ENCODE measurements around the gene LATS1.
"Not testable (repeated sequence)": the region's sequence is repeated elsewhere in the genome, so short reads cannot be mapped to it uniquely, and the experiment has no call there.

LATS1 gene

DNA sequence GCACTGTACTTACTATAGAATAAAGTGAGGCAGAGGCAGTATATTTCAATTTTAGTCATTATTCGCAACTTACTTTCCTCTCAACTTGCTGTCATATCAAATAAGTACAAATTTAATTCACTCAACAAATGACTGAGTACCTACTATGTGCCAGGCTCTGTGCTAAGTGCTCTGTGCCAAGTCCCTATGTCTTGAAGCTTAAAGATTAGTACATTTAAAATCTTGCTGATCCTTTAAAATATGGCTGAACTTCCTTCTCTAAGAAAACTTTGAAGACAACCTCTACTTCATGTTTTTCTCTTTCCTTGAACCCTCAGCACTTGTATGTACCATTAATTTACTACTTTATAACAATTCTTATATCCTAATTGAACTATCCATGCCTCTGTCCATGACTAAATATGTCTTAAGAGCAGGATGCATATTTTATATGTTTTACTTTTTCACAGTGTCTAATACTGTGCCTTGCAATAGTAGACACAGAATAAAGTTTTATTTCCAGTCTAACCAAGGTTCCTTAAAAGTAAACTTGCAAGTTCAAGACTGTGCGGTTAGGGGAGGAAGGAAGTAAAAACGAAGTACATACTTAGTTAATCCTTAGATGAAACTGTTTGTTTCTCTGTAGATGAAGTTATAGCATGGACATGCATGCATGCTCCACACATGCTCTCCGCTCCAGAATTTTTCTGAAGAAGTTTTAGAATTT, 10.0 kb upstream of the LATS1 start:
- no peak for DNase-seq

DNA sequence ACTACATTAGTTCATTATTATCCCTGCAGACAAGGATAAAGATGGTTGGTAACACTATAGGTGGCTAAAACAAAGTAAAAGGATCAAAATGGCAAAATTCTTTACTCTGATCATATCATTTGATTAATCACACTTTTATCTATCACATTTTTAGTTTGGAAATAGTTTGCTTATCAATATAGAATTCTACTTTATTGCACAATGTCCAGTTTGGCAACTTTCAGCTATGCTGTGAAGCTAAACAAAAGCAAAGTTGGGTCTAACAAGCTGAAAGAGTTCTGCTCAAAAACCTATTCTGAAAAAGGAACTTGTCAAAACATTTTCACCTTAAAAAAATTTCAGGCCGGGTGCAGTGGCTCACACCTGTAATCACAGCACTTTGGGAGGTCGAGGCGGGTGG, 7.9 kb upstream of the LATS1 start:
- DNase-seq = no peak

DNA sequence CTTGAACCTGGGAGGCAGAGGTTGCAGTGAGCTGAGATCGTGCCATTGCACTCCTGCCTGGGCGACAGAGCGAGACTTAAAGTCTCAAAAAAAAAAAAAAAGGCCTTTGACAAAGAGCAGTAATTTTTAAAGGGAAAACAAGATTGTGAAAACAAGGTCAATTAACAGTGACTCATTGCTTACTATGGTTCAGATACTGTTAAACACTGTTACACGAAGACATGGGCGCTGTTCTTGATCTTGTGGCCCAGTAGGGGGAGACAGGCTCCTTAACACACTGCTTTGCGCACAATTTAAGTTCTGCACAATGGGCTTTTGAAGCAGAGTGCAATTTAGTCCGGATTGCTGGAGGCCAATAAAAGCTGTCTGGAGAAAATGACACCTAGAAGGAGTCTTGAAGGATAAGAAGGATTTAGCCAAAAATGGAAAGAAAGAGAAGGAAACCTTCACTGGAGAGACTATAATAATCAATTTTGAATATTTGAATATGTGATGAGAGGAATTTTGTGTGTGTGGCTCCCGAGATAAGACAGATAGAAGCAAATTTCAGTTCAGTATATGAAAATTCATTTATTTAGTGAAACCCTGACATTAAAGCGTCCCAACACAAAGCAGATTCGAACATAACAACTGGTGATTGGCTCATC, 6.0 kb upstream of the LATS1 start:
- DNase-seq = no peak

DNA sequence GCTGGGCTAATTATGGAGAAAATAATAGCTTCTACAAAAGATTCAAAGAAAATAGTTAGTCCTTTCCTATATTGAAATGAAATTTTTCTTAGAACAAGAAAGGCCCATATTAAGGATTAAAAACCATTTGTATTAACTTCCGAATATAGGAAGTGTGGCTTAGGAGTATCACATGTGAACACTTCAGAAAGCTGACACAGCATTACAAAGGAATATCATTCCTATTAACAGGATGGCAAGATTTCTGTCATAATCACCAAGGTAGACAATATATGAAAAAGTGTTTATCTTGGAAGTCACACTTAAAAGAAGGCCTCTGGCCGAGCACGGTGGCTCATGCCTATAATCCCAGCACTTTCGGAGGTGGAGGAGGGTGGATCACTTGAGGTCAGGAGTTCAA, 5.4 kb upstream of the LATS1 start:
- no peak for DNase-seq

DNA sequence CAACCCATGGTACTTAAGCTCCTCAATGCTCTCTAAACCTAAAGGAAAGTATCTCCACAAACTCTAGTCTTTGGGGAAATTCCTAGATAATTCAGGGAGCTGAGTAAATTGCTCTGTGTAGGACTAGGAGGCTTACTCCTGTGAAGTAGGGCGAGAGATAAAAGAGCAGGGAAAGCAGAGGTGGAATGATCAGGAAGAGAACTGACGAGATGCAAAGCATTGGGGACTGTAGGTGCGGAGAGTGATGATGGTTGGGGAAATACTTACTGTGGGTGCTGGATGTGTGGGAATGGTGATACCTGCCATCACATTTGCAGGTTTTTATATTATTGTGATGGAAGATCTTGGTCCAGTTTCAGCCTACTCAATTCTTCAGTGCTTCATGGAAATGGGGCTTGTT, 1.6 kb upstream of the LATS1 start:
- no peak for DNase-seq

DNA sequence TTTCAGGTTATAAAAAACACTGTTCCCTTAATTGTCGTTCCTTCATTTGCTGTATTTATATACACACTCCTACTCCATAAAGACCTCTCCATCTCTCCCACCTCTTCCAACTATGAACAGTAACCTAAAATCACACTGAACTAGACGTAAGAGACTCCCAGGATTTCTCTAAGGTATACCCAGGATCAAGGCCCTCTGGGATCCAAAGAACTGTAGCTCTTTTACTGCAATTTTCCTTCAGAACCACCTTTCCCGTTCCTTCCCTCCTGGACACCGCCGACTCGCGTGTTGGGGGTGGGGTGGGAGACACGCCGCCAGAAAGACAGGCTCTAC, 680 bp downstream of the LATS1 start:
- DNase-seq = no peak

DNA sequence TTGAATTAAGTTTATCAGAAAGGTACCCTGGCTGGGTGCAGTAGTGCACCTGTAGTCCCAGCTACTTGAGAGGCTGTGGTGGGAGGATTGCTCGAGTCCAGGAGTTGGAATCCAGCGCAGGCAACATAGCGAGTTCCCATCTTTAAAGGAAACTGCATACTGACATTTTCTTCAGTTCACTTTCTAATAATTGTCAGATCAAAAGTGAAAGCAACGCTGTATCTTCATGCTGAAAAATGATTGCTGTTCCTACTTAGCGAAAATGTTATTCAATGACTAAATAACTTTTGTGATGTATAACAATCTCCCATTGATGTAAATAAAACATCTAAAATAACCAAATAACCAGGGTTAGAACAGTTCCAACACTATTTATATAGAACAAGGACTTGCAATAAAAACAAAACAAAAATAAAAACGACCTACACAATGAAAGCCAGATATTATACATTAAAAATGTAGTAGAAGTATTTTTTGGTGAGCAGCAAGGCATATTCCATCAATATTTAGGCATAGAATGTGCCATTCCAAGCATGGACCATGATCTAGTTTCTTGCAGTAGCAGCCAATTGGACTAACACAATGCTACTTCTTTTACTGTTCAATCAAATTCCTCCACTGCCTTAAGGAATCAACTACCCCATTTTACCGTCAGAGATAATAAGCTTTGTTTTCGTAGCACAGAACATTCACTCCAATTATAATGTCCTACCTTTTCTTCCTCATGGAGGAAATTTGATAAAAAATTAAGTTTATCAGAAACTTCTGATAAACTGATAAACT, 1.5 kb downstream of the LATS1 start:
- DNase-seq = no peak

DNA sequence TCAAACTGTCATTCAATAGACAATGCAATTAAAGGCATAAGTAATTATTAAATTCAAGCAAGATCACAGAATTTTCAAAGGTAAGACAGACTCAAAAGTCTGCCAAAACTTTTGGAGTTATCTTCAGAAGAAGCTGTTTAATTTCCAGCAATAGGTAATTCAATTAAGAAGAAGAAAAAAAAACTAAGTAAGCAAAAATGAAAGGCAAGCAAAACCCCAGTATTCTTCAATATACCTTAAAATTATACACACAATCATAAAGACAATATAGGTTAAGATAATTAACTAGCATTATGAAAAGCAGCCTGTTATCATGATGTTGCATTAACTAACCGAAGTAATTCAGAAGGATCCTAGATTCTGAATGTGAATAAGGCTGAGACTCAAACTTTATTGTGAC, 3.5 kb downstream of the LATS1 start:
- no peak for DNase-seq

DNA sequence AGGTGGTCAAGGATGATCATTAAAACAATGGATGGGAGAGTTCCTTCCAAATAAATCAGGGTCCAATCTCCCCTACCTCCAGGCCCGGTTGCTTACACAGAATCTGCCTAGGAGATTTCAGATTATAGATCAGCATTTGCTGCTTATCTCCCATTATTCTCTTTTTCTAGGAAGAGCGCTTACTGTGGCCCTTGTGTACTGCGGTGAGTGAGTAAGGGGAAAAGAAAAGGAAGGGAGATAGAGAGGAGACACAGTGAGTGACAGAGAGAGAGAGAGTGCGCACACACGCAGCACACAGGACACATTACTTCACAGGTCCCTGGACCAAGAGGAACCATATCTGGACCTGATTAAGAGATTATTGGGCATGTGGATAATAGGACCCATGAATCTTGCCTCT, 6.2 kb downstream of the LATS1 start:
- no peak for DNase-seq

DNA sequence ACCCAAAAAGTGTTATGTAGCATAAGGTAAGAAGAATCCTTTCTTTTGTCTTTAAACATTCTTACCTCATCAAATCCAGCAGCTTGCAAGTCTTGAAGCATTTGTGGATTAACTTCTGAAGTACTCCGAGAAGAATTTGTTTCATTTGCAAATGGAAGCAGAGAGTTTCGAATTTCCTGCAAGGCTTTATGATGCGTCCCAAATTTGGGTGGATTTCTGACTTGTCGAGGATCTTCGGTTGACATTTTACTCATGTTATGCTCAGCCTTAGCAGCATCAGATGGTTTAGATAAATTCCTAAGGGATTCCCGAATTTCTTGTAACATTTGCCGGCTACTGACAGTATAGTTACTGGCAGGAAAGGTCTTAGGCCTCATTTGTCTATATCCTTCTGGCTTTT, 16.2 kb downstream of the LATS1 start:
- DNase-seq = no peak

DNA sequence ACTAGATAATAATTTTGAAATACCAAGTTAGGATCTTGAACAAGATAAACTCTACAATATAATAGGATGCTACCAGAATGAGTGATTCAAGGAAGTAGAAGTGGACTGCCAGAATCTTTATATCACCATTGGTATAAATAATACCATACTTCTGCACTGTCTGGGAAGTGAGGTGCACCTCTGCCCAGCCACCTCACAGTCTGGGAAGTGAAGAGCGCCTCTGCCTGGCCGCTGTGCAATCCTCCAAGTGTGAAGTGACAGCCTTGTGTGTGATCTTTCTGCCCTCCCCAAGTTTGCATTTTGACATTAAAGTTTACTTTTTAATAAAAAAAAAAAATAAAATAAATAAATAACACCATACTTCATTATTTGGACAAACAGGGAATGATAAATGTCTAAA, 18.8 kb downstream of the LATS1 start:
- no peak for DNase-seq

DNA sequence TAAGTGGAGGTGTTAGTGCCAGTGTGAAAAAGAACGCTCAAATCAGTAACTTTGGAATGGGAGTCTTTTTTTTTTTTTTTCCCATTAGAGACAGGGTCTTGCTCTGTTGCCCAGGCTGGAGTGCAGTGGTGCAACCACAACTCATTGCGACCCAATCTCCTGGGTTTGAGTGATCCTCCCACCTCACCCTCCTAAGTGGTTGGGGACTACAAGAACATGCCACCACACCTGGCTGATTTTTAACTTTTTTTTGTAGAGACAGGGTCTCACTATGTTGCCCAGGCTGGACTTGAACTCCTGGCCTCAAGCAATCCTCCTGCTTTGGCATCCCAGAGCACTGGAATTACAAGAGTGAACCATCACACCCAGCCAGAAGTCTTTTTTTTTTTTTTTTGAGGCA, 19.7 kb downstream of the LATS1 start:
- no peak for DNase-seq

DNA sequence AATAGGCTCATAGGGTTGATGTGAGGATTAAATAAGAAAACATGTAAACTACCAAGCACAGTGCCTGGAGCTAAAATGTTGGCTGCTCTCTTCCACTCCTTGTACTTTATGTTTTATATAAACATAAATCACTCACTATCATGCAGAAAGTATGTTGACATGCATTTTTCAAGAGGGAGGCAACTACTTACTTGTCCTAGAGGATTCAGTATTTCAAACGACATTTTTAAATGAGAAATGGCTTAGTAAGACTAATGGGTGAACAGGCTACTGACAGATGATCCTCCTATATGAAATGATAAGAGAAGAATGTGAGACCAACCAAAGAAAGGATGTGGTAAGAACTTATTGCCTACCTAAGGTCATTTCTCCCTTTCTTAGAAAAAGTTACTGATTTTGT, 21.0 kb downstream of the LATS1 start:
- DNase-seq = no peak

DNA sequence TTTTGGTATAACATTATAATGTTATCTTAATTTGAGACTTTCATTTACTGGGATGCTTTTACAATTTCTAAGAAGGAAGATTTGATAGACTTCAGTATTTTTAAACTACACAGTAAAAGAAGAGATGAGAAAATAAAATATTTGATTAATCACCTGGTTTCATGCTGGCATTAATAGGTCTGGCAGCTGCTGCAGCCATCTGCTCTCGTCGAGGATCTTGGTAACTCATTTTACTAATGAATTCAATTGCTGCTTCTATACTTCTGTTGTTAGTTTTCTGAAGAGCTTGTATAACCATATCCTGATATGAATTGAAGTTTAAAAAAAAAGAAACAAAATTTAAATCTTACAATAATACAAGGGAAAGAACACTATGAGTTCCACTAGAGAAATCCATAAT, 23.0 kb downstream of the LATS1 start:
- no peak for DNase-seq

DNA sequence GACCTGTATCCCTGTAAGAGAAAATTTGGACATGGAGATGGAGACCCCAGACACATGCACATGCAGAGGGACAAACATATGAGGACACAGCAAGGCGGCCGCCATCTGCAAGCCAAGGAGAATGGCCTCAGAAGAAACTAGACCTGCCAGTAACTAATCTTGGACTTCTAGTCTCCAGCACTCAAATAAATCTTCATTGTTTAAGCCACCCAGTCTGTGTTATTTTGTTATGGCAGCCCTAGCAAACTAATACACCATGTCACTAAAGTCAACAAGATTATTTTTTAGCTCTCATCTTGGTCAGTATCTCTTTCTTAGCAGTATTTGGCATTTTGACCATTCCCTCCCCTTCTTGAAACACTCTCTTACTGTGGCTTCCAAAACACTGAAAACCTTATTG, 26.7 kb downstream of the LATS1 start:
- no peak for DNase-seq

DNA sequence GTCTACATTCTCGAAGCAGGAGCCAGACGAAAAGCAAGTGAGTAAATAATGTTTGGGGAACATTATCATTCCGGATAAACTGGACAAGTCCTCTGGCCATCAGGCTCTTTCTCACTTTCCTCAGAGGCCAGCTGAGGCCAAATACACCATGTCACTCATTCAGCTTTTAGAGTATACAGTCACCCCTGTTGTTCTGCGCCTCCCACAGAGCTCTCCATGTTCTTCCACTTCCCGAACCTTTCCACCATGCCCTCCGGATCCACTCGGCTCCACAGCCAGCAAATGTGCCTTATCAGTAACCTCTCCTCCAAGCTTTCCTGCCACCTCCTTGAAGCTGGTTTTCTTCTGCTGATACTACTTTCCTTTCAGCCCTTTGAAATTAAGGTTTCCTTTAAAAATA, 31.7 kb downstream of the LATS1 start:
- DNase-seq = no peak

DNA sequence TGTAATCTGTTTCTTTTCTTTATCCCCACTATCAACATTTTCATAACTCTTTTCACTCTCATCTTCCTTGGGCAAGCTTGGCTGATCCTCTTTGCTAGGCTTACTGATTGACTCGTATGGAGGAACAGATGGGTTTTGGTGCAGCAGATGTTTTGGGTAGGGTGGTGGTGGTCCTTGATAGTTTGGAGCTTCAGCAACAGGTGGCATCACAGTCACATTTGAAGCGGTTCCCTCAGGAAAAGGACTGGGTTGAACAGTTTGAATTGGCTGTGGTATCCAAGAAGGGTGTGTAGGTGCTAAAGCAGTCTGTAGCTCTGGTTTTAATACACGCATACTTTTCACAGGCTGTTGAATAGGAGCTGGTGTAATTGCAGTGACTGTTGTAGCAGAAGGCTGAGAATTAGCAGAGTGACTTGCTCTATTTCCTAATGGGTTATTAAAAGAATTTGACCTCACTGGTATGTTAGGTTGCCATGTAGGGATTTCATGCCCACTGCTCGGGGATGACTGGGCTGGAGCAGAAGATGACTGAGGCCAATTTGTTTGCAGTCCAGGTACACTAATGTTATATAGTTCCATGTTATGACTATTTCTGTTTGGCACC, 34.5 kb downstream of the LATS1 start:
- DNase-seq = no peak

DNA sequence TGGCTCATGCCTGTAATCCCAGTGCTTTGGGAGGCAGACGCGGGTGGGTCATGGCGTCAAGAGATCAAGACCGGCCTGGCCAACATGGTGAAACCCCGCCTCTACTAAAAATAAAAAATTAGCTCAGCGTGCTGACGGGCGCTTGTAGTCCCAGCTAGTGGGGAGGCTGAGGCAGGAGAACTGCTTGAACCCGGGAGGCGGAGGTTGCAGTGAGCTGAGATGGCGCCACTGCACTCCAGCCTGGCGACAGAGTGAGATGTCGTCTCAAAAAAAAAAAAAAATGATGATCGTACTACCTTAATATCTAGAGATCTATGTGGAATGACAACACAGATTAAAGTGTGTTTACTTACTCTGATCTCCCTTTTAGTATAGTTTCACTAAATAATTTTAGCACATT, 36.1 kb downstream of the LATS1 start:
- DNase-seq = not testable (repeated sequence)

DNA sequence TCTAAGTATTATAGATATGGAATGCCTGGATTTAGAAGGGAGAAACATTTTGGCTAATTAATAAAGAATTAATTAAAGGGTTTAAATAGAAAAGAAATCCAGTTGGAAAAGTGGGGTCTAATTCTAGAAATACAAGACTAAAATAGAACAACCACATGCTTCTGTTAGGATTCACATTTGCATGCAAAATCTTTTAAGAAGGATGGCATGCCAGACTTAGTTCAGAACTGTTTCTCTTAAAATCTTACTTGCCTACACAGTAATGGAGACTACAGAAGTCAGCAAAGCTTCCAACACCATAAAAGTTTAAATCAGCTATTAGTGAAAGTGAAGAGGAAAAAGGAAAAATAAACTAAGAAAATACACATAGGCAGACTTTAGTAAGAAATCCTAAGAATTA, 36.7 kb downstream of the LATS1 start:
- DNase-seq = no peak

DNA sequence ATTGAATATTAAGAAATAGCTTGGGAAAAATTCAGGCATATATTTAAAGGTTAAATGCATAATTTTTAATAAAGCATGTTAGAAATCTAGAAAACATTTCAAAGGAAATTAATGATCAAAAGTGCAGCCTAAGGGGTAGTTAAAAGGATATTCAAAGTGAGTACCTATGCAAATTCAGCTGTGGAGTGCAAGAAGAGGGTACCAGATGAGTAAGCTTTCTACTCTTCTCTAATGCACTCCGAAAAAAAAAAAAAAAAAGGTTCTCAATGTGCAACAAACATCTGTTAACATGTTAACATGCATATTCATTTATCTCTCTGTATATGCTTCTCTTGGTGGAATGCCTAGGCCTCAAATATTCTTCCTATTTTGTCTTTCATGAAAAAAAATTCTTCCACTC, 37.4 kb downstream of the LATS1 start:
- no peak for DNase-seq

DNA sequence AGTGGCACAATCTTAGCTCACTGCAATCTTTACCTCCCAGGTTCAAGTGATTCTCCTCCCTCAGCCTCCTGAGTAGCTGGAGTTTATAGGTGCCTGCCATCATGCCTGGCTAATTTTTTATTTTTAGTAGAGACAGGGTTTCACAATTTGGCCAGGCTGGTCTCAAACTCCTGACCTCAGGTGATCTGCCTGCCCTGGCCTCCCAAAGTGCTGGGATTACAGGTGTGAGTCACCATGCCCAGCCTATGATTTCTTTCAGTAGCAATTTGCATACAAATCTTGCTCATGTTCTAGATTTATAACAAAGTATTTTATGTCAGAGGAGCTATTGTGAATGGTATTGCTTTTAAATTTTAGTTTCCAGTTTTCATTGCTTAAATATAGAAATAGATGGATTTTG, 45.6 kb downstream of the LATS1 start:
- not testable (repeated sequence) for DNase-seq

DNA sequence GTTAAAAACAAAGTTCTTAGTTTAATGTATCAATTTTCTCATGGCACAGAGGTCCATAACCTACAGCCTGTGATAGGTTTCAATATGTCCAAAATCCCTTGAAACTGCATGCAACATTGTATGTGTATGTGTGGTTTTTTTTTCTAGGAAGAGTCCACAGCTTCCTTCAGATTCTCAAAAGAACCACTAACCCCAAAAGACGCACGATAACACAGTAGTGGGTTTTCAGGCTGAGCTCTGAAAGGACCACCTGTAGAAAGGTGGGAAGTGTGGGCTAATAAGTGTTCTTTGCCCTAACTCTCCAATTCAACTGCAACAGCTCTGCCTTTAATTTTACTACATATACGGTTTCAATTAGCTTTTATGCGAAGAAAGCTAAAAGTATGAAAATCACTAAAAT, 57.9 kb downstream of the LATS1 start:
- no peak for DNase-seq

DNA sequence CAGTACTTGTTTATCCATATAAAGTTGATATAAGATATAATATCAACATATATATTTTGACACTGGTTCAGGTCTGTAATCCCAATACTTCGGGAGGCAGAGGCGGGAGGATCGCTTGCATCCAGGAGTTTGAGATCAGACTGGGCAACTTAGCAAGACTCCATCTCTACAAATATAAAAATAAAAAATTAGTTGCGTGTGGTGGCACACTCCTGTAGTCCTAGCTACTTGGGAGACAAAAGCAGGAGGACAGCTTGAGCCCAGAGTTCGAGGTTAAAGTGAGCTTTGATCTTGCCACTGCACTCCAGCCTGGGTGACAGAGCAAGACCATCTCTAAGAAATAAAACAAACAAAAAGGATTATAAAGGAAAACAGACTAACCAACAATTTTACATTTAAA, 60.5 kb downstream of the LATS1 start:
- DNase-seq = no peak

DNA sequence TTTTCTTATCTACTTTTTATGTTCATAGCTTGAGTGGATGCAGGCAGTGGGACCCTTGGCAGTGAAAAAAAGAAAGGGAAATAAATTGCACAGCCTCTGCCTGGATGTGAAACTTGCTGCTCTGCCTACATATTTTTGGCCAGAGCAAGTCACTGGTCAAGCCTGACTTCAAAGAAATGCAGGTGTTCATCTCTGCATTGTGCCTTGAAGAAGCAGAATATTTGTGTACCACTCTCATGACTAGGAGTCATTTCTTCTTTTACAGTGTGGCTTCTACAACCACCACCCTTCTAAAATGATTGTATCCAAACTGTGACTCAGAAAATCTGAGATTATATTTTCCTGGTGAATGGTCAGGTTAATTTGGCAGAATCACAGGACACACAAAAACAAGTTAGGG, 66.8 kb downstream of the LATS1 start:
- no peak for DNase-seq
